Stimulated activated CD8-positive, alpha-beta memory T cell treated with anti-CD3 and anti-CD28 coated beads, Interleukin-7, amount 100 ng/mL, for 1 hour (primary cell): Measurements from ENCODE around the gene FPR2.
"Not testable (repeated sequence)": the region's sequence is repeated elsewhere in the genome, so short reads cannot be mapped to it uniquely, and the experiment has no call there.

Experiments used
- DNase-seq, 2 donors: peaks; one replicate each; pipeline ENCODE4 v3.0.0-alpha.2; 2020; ENCODE audit warnings: low read depth in 2 of 2

FPR2 gene

GRCh38 chr19:51805396-51805795 is 44.4 kb downstream of the FPR2 start:
- not testable (repeated sequence) for DNase-seq

GRCh38 chr19:51806571-51806970 is 45.6 kb downstream of the FPR2 start:
- not testable (repeated sequence) for DNase-seq

- DNase-seq: no peak
Measured at GRCh38 chr19:51807111-51807701, 46.2 kb downstream of the FPR2 start.

GRCh38 chr19:51807925-51808324 is 46.9 kb downstream of the FPR2 start:
- DNase-seq: no peak

GRCh38 chr19:51808333-51808986 is 47.5 kb downstream of the FPR2 start:
- DNase-seq: no peak

GRCh38 chr19:51809787-51810186 is 48.8 kb downstream of the FPR2 start:
- DNase-seq: no peak

- no peak for DNase-seq
Measured at GRCh38 chr19:51810223-51810622, 49.2 kb downstream of the FPR2 start.

GRCh38 chr19:51811344-51811743 is 50.4 kb downstream of the FPR2 start:
- no peak for DNase-seq

GRCh38 chr19:51815043-51815442 is 54.1 kb downstream of the FPR2 start:
- no peak for DNase-seq

GRCh38 chr19:51816711-51817110 is 55.7 kb downstream of the FPR2 start:
- no peak for DNase-seq

GRCh38 chr19:51820011-51820410 is 59.0 kb downstream of the FPR2 start:
- no peak for DNase-seq
